PC-9 (cell line): Measurements from ENCODE around the gene BZW2. TPM values are rescaled to one million over a fixed set of nuclear protein-coding genes. Genes with fewer than 3 reads are reported as not detected.

ENCODE experiments used
- BruUV-seq: library from RNA; stranded (reverse); fragments of 400-500 nt; replicated peaks from 2 replicates; lab custom pipeline; 2021; lab: Mats Ljungman, UMichigan
- CTCF ChIA-PET: fragments of 300-600 bp; sonication (Branson Sonifier 250); formaldehyde crosslinking; loops from one replicate; lab custom pipeline; 2022; ENCODE audit warnings: antibody characterized with exemption; lab: Charles Lee
- POLR2A ChIA-PET: fragments of 300-600 bp; sonication (Branson Sonifier 250); formaldehyde crosslinking; loops from one replicate; lab custom pipeline; 2022; ENCODE audit warnings: antibody characterized with exemption; ENCODE audit not compliant: unreplicated experiment; lab: Charles Lee
- DNase-seq, 2 experiments: peaks; one replicate each; pipeline versions ENCODE4 v3.0.0 to v3.0.0-alpha.2; 2015 to 2022; ENCODE audit warnings: mixed read lengths in 1 of 2
- H2AFZ ChIP-seq: fragments of 200-600 bp; sonication (generic); 2 replicates; pipeline ENCODE4 v1.8.1; 2017; ENCODE audit warnings: antibody characterized with exemption
- H3F3A ChIP-seq: fragments of 200-600 bp; sonication (generic); 2 replicates; pipeline ENCODE4 v1.8.1; 2017; ENCODE audit warnings: antibody characterized with exemption, mild to moderate bottlenecking, low read depth; ENCODE audit not compliant: insufficient read depth
- H3K27ac ChIP-seq: fragments of 200-600 bp; sonication (generic); 2 replicates; pipeline ENCODE4 v1.6.1; 2016; ENCODE audit warnings: mixed run types
- H3K27me3 ChIP-seq: fragments of 200-600 bp; sonication (generic); 2 replicates; pipeline ENCODE4 v1.6.1; 2016; ENCODE audit warnings: low read depth, mixed run types; ENCODE audit not compliant: insufficient read depth
- H3K36me3 ChIP-seq: fragments of 200-600 bp; sonication (generic); 2 replicates; pipeline ENCODE4 v1.6.1; 2016; ENCODE audit warnings: low read depth, mixed run types
- H3K4me1 ChIP-seq: fragments of 200-600 bp; sonication (generic); replicated peaks from 2 replicates; pipeline ENCODE4 v1.6.1; 2016; ENCODE audit warnings: mixed run types; ENCODE audit not compliant: insufficient read depth
- H3K4me2 ChIP-seq: fragments of 200-600 bp; sonication (generic); 2 replicates; pipeline ENCODE4 v1.6.1; 2017; ENCODE audit warnings: mixed run types
- H3K4me3 ChIP-seq: fragments of 200-600 bp; sonication (generic); 2 replicates; pipeline ENCODE4 v1.6.1; 2016; ENCODE audit warnings: mixed run types
- H3K79me2 ChIP-seq: fragments of 200-600 bp; sonication (generic); 2 replicates; pipeline ENCODE4 v1.6.1; 2017; ENCODE audit warnings: low read depth, mixed run types
- H3K9me2 ChIP-seq: fragments of 200-600 bp; sonication (generic); 2 replicates; pipeline ENCODE4 v1.8.1; 2017; ENCODE audit warnings: mild to moderate bottlenecking; ENCODE audit not compliant: insufficient read depth
- H3K9me3 ChIP-seq: fragments of 200-600 bp; sonication (generic); 2 replicates; pipeline ENCODE4 v1.8.1; 2016; ENCODE audit warnings: low read depth; ENCODE audit not compliant: insufficient read depth
- H4K20me1 ChIP-seq: fragments of 200-600 bp; sonication (generic); 2 replicates; pipeline ENCODE4 v1.8.1; 2017; ENCODE audit not compliant: insufficient read depth
- EZH2 ChIP-seq: fragments of 200-600 bp; sonication (generic); IDR thresholded peaks from 2 replicates; pipeline ENCODE4 v1.8.0; 2017; ENCODE audit warnings: antibody characterized with exemption, low read depth
- intact Hi-C: fragments of 100-400 bp; cut with micrococcal nuclease; formaldehyde crosslinking; loops from one replicate; pipeline ENCODE4 v1.10.0; 2022; ENCODE audit not compliant: unreplicated experiment
- total RNA-seq: library from RNA; stranded (reverse); gene quantifications from 2 replicates; pipeline ENCODE4 v1.2.3, GENCODE V29; 2021
- TF ChIP-seq, protein P1 (sequence below): fragments of 200-600 bp; sonication (generic); conservative IDR thresholded peaks from 2 replicates; pipeline ENCODE4 v1.6.1; 2017; ENCODE audit warnings: mixed run types, antibody characterized with exemption, mild to moderate bottlenecking, moderate library complexity

BZW2 gene
- total RNA-seq, 1 experiment from 2014 or later: 93.7 TPM

DNA sequence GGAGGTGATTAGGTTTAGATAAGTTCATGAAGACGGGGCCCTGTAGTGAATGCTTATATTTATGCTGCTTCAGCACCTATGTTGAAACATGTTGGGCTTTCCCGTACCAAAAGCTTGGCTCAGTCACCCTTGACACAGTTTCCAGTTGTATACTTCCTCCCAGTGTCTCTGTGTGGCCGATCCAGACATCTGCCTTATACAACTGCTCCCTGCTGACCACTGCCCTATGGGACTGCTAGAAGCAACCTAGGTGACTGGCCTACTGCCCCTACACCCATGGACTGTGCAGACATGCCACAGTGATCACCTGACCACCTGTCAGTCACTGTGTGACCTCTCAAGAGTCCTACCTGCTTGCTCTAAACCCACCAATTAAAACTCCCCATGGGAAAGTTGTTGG lies 85.0 kb downstream of the BZW2 start:
- TF ChIP-seq, protein P1, sequence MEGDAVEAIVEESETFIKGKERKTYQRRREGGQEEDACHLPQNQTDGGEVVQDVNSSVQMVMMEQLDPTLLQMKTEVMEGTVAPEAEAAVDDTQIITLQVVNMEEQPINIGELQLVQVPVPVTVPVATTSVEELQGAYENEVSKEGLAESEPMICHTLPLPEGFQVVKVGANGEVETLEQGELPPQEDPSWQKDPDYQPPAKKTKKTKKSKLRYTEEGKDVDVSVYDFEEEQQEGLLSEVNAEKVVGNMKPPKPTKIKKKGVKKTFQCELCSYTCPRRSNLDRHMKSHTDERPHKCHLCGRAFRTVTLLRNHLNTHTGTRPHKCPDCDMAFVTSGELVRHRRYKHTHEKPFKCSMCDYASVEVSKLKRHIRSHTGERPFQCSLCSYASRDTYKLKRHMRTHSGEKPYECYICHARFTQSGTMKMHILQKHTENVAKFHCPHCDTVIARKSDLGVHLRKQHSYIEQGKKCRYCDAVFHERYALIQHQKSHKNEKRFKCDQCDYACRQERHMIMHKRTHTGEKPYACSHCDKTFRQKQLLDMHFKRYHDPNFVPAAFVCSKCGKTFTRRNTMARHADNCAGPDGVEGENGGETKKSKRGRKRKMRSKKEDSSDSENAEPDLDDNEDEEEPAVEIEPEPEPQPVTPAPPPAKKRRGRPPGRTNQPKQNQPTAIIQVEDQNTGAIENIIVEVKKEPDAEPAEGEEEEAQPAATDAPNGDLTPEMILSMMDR: no peak
- no peak for TF ChIP-seq EZH2
- CTCF ChIA-PET: no interaction called here
- H3K9me2 ChIP-seq: no peaks in the 10 kb centered on the region

DNA sequence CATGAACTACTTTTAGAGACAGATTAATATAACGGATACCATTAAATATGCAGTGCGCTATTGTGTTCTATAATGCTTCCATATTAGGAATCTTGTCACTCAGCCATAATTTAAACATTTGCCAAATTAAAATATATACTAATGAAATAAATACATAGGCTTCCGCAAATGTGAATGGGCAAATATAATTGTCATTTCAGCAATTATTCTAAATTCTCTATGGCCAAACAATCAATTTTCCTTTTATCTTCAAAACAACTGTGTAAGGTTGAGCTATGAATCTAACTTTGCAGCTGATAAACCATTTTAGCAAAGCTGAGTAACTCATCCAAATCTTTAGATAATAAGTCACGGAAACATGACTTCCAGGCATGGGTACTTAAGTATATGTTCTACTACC lies 86.8 kb downstream of the BZW2 start:
- BruUV-seq: no TSS peak
- Histone ChIP-seq H2AFZ (no peak overlapping the region), H3K9me2 (no peaks in the 10 kb centered on the region), H3K9me3 (no peaks in the 10 kb centered on the region), H4K20me1 (no peaks in the 10 kb centered on the region), H3F3A (no peaks in the 10 kb centered on the region), H3K79me2 (no peaks in the 10 kb centered on the region), H3K27ac (no peak overlapping the region), H3K4me2 (no peak overlapping the region), H3K36me3 (no peaks in the 10 kb centered on the region), H3K27me3 (no peaks in the 10 kb centered on the region), H3K4me1 (peaks cover 10% of the 10 kb centered on the region), H3K4me3 (no peak overlapping the region)
- intact Hi-C loops: no loop called here
- POLR2A ChIA-PET: no interaction called here
- TF ChIP-seq EZH2: no peak
- TF ChIP-seq, protein P1: no peak
- CTCF ChIA-PET: no interaction called here
- DNase-seq: no peak

More for the DNA sequence above, 85.0 kb downstream of the BZW2 start:
- Histone ChIP-seq H3K79me2 (no peaks in the 10 kb centered on the region), H3F3A (no peaks in the 10 kb centered on the region), H3K9me3 (no peaks in the 10 kb centered on the region), H3K36me3 (no peaks in the 10 kb centered on the region), H3K4me3 (no peak overlapping the region), H4K20me1 (no peaks in the 10 kb centered on the region), H3K4me2 (no peak overlapping the region), H3K27me3 (no peaks in the 10 kb centered on the region), H3K4me1 (peaks cover 10% of the 10 kb centered on the region), H3K27ac (no peak overlapping the region), H2AFZ (no peak overlapping the region)
- POLR2A ChIA-PET: no interaction called here
- no peak for DNase-seq
- BruUV-seq: no TSS peak
- intact Hi-C loops: no loop called here

DNA sequence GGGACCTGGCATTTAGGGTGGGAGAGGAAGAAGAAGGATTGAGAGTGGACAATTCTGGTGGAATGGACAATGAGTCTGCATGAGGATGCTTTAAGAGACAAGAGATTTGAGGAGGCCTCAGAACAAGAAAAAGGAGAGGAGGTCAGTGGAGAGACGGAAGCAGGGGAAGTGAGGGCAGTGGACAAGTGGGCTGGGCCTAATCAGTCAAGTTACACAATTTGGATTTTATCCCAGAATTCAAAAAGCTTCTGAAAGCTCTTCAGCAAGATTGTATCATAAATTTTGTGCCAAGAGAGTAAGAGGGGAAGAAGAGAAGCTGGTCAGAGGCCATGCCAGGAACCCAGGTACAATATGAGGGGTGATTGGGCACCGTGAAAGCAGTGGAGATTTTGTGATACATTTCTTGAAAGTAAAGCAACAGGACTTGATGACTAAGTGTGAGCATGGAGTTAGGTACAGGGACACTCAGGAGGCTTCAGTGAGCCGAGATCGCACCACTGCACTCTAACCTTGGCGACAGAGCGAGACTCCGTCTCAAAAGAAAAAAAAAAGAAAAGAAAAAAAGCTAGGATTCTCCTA lies 88.3 kb downstream of the BZW2 start:
- Histone ChIP-seq H3K9me2 (no peaks in the 10 kb centered on the region), H2AFZ (no peak overlapping the region), H3F3A (no peaks in the 10 kb centered on the region), H3K4me1 (peaks cover 10% of the 10 kb centered on the region), H3K4me3 (no peak overlapping the region), H3K36me3 (no peaks in the 10 kb centered on the region), H3K4me2 (no peak overlapping the region), H3K27me3 (no peaks in the 10 kb centered on the region), H3K79me2 (no peaks in the 10 kb centered on the region), H3K9me3 (no peaks in the 10 kb centered on the region), H3K27ac (no peak overlapping the region), H4K20me1 (no peaks in the 10 kb centered on the region)
- TF ChIP-seq, protein P1: no peak
- TF ChIP-seq EZH2: no peak
- intact Hi-C loops: no loop called here
- CTCF ChIA-PET: no interaction called here
- POLR2A ChIA-PET: no interaction called here
- BruUV-seq: no TSS peak
- DNase-seq: no peak
